Astrocyte (in vitro differentiated cells and primary cell): ENCODE measurements around the gene SDK1.

Experiments used
- CTCF ChIP-seq: IDR thresholded peaks from 2 replicates; pipeline ENCODE4 v1.5.1; 2011; ENCODE audit warnings: low read depth, mild to moderate bottlenecking, inconsistent platforms, low read length, moderate library complexity; ENCODE audit not compliant: insufficient read depth
- EZH2 ChIP-seq: IDR thresholded peaks from 2 replicates; pipeline ENCODE4 v1.6.1; 2012; ENCODE audit warnings: mild to moderate bottlenecking, low read length, inconsistent platforms; ENCODE audit not compliant: insufficient read depth

GRCh38 chr7:4138866-4139265 is 837.8 kb downstream of the SDK1 start:
- no peak for TF ChIP-seq CTCF
- no peak for TF ChIP-seq EZH2
